Thoracic aorta endothelial cell (primary cell): ENCODE results near the gene ERAP2. TPM values are rescaled to one million over a fixed set of nuclear protein-coding genes. Genes with fewer than 3 reads are reported as not detected.

Experiments used
- small RNA-seq: library from RNA; depleted of rRNA; stranded (forward); fragments of <200 nt; gene quantifications from one replicate; pipeline ENCODE3, GENCODE V24; 2012
- total RNA-seq: library from RNA; depleted of rRNA; stranded (reverse); fragments of >200 nt; gene quantifications from 2 replicates; pipeline ENCODE4 v1.2.3, GENCODE V29; 2012

ERAP2 gene, protein sequence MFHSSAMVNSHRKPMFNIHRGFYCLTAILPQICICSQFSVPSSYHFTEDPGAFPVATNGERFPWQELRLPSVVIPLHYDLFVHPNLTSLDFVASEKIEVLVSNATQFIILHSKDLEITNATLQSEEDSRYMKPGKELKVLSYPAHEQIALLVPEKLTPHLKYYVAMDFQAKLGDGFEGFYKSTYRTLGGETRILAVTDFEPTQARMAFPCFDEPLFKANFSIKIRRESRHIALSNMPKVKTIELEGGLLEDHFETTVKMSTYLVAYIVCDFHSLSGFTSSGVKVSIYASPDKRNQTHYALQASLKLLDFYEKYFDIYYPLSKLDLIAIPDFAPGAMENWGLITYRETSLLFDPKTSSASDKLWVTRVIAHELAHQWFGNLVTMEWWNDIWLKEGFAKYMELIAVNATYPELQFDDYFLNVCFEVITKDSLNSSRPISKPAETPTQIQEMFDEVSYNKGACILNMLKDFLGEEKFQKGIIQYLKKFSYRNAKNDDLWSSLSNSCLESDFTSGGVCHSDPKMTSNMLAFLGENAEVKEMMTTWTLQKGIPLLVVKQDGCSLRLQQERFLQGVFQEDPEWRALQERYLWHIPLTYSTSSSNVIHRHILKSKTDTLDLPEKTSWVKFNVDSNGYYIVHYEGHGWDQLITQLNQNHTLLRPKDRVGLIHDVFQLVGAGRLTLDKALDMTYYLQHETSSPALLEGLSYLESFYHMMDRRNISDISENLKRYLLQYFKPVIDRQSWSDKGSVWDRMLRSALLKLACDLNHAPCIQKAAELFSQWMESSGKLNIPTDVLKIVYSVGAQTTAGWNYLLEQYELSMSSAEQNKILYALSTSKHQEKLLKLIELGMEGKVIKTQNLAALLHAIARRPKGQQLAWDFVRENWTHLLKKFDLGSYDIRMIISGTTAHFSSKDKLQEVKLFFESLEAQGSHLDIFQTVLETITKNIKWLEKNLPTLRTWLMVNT
- 94.0 and 129 TPM in 2 replicates for total RNA-seq

DNA sequence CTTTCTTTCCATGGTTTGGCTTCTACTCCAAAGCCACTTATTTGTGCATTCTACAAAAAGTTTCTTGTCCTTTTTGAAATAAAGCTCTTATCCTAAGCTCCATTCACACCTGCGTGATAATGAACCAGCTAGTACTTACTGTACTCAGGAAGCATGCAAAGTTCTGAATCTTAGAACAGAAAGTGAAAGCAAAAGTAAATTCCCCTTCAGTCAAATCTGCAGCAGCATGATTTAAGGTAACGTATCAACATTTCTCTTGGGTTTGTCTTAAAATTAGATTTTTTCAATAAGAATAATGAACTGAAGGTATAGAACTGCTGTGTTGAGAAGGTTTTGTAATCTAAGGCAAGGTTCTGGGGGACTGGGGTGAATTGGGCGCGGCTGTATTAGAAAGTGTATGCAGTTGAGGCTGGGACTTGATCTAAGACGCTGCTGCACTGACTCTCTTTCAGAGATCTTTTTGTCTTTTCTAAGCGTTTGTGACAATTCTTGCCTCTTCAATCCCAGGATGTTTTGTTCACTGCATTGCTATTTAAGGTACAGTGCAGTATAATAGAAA is at the start of gene ERAP2:
ERAP2 (plus strand) TSS at position 209 of the 559 bp plus-strand sequence. CDS start 3,186 bp downstream, outside the sequence.

DNA sequence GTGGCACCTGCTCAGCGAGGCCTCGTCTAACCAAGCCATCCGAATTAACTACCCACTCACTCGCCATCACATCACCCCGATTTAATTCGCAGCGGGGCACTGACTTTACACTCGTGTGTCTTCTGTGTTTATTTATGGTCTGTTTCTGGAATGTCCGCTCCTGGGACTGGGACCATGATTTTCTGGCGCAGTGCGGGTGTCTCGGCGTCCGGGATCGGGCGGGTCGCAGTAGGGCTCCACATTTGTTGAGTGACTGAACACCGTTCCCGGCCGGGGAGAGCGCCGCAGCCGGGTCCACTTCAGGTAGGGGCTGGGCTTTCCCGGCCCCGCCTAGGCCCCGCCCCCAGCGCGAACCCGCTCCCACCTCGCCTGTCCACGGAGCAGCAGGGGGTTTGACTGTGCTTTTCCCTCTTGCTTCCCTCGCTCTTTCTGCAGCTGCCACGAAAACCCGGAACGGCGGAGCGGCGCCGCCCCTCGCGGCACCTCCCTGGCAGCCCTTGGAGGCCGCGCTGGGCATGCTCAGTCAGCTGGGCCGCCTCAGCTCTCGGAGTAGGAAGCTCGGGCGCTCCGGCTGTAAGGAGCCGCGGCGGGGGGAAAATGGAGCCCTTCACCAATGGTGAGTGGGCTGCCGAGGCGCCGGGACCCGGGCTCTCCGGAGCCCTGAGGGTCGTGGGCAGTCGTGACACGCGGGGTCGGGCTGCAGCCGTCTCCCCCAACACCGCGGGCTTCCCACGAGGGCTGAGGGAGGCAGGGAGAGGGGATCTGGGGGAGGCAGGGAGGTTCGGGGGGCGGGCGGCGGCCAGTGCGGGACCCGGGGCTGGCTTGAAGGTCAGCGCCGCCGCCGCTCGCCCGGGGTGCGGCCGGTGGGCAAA is 59.5 kb downstream of the ERAP2 start, which contains the start of gene LNPEP:
LNPEP (plus strand) TSS at position 522 of the 872 bp plus-strand sequence; CDS start at position 598, 76 bp downstream.

Small RNAs within 50 kb of the gene (small RNA-seq; reads per million reads assigned to genes)
- gene RF00019, result not detected

Other genes with a start within 250 kb of the ERAP2 start
- 243 and 272 TPM in 2 replicates for gene CAST, start 214.1 kb upstream of the ERAP2 start, total RNA-seq
- gene ERAP1, start 68.6 kb upstream of the ERAP2 start, total RNA-seq, result 37.2 and 54.6 TPM in 2 replicates
- 53.3 and 62.1 TPM in 2 replicates for gene LNPEP, start 59.6 kb downstream of the ERAP2 start, total RNA-seq